Measurements from ENCODE around the gene FTO.

Gene FTO

GRCh38 chr16:53704445-53704813 lies 473 bp downstream of the FTO start:
- Histone ChIP-seq H3K4me3 (peak overlapping the region; percentile 53 to 88 (median 57)), H3K27ac (peak overlapping the region in 19 of 21 experiments; percentile 31 to 91 (median 73))

- Histone ChIP-seq H3K27ac (no peak overlapping the region), H3K4me3 (no peak overlapping the region)
Observed at GRCh38 chr16:53707671-53708070, 3.7 kb downstream of the FTO start.

GRCh38 chr16:53708490-53708889 lies 4.5 kb downstream of the FTO start:
- Histone ChIP-seq H3K4me3 (no peak overlapping the region), H3K27ac (no peak overlapping the region)

- no peak overlapping the region for H3K27ac ChIP-seq
- H3K4me3 ChIP-seq: no peak overlapping the region
Observed at GRCh38 chr16:53711390-53711789, 7.4 kb downstream of the FTO start.

GRCh38 chr16:53712065-53712464 lies 8.1 kb downstream of the FTO start:
- Histone ChIP-seq H3K4me3 (no peak overlapping the region), H3K27ac (no peak overlapping the region)

- no peak overlapping the region for H3K4me3 ChIP-seq
- peak overlapping the region in 13 of 21 experiments; percentile 5 to 80 (median 49) for H3K27ac ChIP-seq
Observed at GRCh38 chr16:53713403-53714204, 9.6 kb downstream of the FTO start.

GRCh38 chr16:53714205-53715022 lies 10.5 kb downstream of the FTO start:
- Histone ChIP-seq H3K27ac (peak overlapping the region in 17 of 21 experiments; percentile 5 to 80 (median 50)), H3K4me3 (no peak overlapping the region)

- Histone ChIP-seq H3K27ac (peak overlapping the region in 17 of 21 experiments; percentile 5 to 80 (median 44)), H3K4me3 (no peak overlapping the region)
Observed at GRCh38 chr16:53715023-53715384, 11.0 kb downstream of the FTO start.

- H3K27ac ChIP-seq: peak overlapping the region in 4 of 21 experiments; percentile 13 to 63 (median 22)
- H3K4me3 ChIP-seq: no peak overlapping the region
Observed at GRCh38 chr16:53717577-53717976, 13.6 kb downstream of the FTO start.

GRCh38 chr16:53721017-53721416 lies 17.1 kb downstream of the FTO start:
- no peak overlapping the region for H3K4me3 ChIP-seq

GRCh38 chr16:53726625-53727024 lies 22.7 kb downstream of the FTO start:
- no peak overlapping the region for H3K27ac ChIP-seq
- H3K4me3 ChIP-seq: no peak overlapping the region

More at GRCh38 chr16:53721017-53721416, 17.1 kb downstream of the FTO start:
- H3K27ac ChIP-seq: no peak overlapping the region

- H3K27ac ChIP-seq: no peak overlapping the region
- H3K4me3 ChIP-seq: no peak overlapping the region
Observed at GRCh38 chr16:53730693-53731092, 26.7 kb downstream of the FTO start.

- Histone ChIP-seq H3K27ac (no peak overlapping the region), H3K4me3 (no peak overlapping the region)
Observed at GRCh38 chr16:53732296-53732929, 28.5 kb downstream of the FTO start.

- H3K4me3 ChIP-seq: no peak overlapping the region
- H3K27ac ChIP-seq: no peak overlapping the region
Observed at GRCh38 chr16:53734908-53735307, 31.0 kb downstream of the FTO start.

GRCh38 chr16:53736297-53736696 lies 32.3 kb downstream of the FTO start:
- no peak overlapping the region for H3K4me3 ChIP-seq
- no peak overlapping the region for H3K27ac ChIP-seq

- Histone ChIP-seq H3K27ac (no peak overlapping the region), H3K4me3 (no peak overlapping the region)
Observed at GRCh38 chr16:53737552-53737951, 33.6 kb downstream of the FTO start.

GRCh38 chr16:53740476-53740875 lies 36.5 kb downstream of the FTO start:
- H3K4me3 ChIP-seq: no peak overlapping the region
- no peak overlapping the region for H3K27ac ChIP-seq

- H3K27ac ChIP-seq: no peak overlapping the region
- no peak overlapping the region for H3K4me3 ChIP-seq
Observed at GRCh38 chr16:53740933-53741531, 37.1 kb downstream of the FTO start.

- Histone ChIP-seq H3K27ac (no peak overlapping the region), H3K4me3 (no peak overlapping the region)
Observed at GRCh38 chr16:53741546-53741945, 37.6 kb downstream of the FTO start.

GRCh38 chr16:53743149-53743566 lies 39.2 kb downstream of the FTO start:
- no peak overlapping the region for H3K27ac ChIP-seq
- no peak overlapping the region for H3K4me3 ChIP-seq
